ENCODE results near the gene THY1. TPM values are rescaled to one million over a fixed set of nuclear protein-coding genes. Genes with fewer than 3 reads are reported as not detected.

The THY1 gene
- total RNA-seq, 4 donors from 2014 or later: 13.3 to 70.1 (median 25.4) TPM

- Histone ChIP-seq H3K27ac (replicated peaks in 1 of 4) (no peak overlapping the region), H3K4me1 (peaks cover 0 to 20% (median 14%) of the 10 kb centered on the region in 4 donors), H3K4me3 (no peak overlapping the region), H3K36me3 (no peaks in the 10 kb centered on the region), H3K9me3 (no peaks in the 10 kb centered on the region), H3K27me3 (no peaks in the 10 kb centered on the region)
- peak; percentile 29 for DNase-seq (ENCODE audit: extremely low spot score)
- TF ChIP-seq EP300 (IDR thresholded peaks at IDR 0.05) (peak; percentile 12), POLR2AphosphoS5 (IDR thresholded peaks at IDR 0.05) (no peak)
- 80% methylated on average over 6 of the region's 6 CpGs for WGBS
- intact Hi-C loops (cut with DNase I): no loop called here
These were observed 27.8 kb upstream of the THY1 start for GRCh38 chr11:119450590-119451326.

- Histone ChIP-seq H3K4me1 (peaks cover 0 to 29% (median 22%) of the 10 kb centered on the region in 4 donors), H3K27ac (replicated peaks in 1 of 4) (no peak overlapping the region), H3K9me3 (no peaks in the 10 kb centered on the region), H3K27me3 (no peaks in the 10 kb centered on the region), H3K36me3 (no peaks in the 10 kb centered on the region), H3K4me3 (no peak overlapping the region)
- 95% methylated on average over 3 of the region's 3 CpGs for WGBS
- DNase-seq (ENCODE audit: extremely low spot score): no peak
- no peak for TF ChIP-seq EP300 (IDR thresholded peaks at IDR 0.05)
- TF ChIP-seq POLR2A (IDR thresholded peaks at IDR 0.05; ENCODE audit: low read depth): no peak
- no peak for TF ChIP-seq POLR2AphosphoS5 (IDR thresholded peaks at IDR 0.05)
- TF ChIP-seq CTCF (IDR thresholded peaks at IDR 0.05): no peak
- intact Hi-C loops (cut with DNase I): no loop called here
These were observed 26.5 kb upstream of the THY1 start for GRCh38 chr11:119449498-119449897.

- Histone ChIP-seq H3K27me3 (no peaks in the 10 kb centered on the region), H3K36me3 (no peaks in the 10 kb centered on the region), H3K4me1 (peaks cover 0 to 29% (median 22%) of the 10 kb centered on the region in 4 donors), H3K9me3 (no peaks in the 10 kb centered on the region), H3K27ac (replicated peaks in 1 of 4) (no peak overlapping the region), H3K4me3 (no peak overlapping the region)
- no peak for TF ChIP-seq POLR2AphosphoS5 (IDR thresholded peaks at IDR 0.05)
- TF ChIP-seq POLR2A (IDR thresholded peaks at IDR 0.05; ENCODE audit: low read depth): no peak
- TF ChIP-seq EP300 (IDR thresholded peaks at IDR 0.05): no peak
- no peak for TF ChIP-seq CTCF (IDR thresholded peaks at IDR 0.05)
- DNase-seq (ENCODE audit: extremely low spot score): peak; percentile 39
- 91% methylated on average over 4 of the region's 4 CpGs for WGBS
- intact Hi-C loops (cut with DNase I): no loop called here
These were observed 25.4 kb upstream of the THY1 start for GRCh38 chr11:119448380-119448779.

GRCh38 chr11:119447664-119448242 lies 24.8 kb upstream of the THY1 start:
- Histone ChIP-seq H3K4me3 (no peak overlapping the region), H3K9me3 (no peaks in the 10 kb centered on the region), H3K27me3 (no peaks in the 10 kb centered on the region), H3K36me3 (no peaks in the 10 kb centered on the region), H3K4me1 (peaks cover 0 to 29% (median 22%) of the 10 kb centered on the region in 4 donors), H3K27ac (replicated peaks in 1 of 4) (peak overlapping the region in 1 of 4 donors; percentile 80)
- TF ChIP-seq POLR2A (IDR thresholded peaks at IDR 0.05; ENCODE audit: low read depth) (no peak), CTCF (IDR thresholded peaks at IDR 0.05) (no peak), POLR2AphosphoS5 (IDR thresholded peaks at IDR 0.05) (no peak), EP300 (IDR thresholded peaks at IDR 0.05) (no peak)
- intact Hi-C loops (cut with DNase I): no loop called here
- WGBS: 55% methylated on average over 5 of the region's 5 CpGs
- no peak for DNase-seq (ENCODE audit: extremely low spot score)

- H3K36me3 ChIP-seq: no peaks in the 10 kb centered on the region
- no peak overlapping the region for H3K4me3 ChIP-seq
- H3K27ac ChIP-seq (replicated peaks in 1 of 4): peak overlapping the region in 1 of 4 donors; percentile 80
- WGBS: 68% methylated on average over 10 of the region's 10 CpGs
- H3K9me3 ChIP-seq: no peaks in the 10 kb centered on the region
- peak; percentile 72 for DNase-seq (ENCODE audit: extremely low spot score)
- intact Hi-C loops (cut with DNase I): no loop called here
- H3K27me3 ChIP-seq: no peaks in the 10 kb centered on the region
- TF ChIP-seq EP300 (IDR thresholded peaks at IDR 0.05) (no peak), POLR2A (IDR thresholded peaks at IDR 0.05; ENCODE audit: low read depth) (no peak)
- H3K4me1 ChIP-seq: peaks cover 0 to 29% (median 22%) of the 10 kb centered on the region in 4 donors
These were observed 24.1 kb upstream of the THY1 start for GRCh38 chr11:119446871-119447663.

All from esophagus muscularis mucosa (tissue), 4 donors.